HG03108 (cell line): Measurements from ENCODE around the gene GALNT3.
A peak's percentile ranks its signal among the peaks of the same experiment; 100 is the strongest.

Source experiments
- ATAC-seq: cut with Tn5 transposase; IDR thresholded peaks from one replicate; pipeline ENCODE4 v1.9.1; 2021; ENCODE audit warnings: moderate library complexity; ENCODE audit not compliant: unreplicated experiment

Gene GALNT3

DNA sequence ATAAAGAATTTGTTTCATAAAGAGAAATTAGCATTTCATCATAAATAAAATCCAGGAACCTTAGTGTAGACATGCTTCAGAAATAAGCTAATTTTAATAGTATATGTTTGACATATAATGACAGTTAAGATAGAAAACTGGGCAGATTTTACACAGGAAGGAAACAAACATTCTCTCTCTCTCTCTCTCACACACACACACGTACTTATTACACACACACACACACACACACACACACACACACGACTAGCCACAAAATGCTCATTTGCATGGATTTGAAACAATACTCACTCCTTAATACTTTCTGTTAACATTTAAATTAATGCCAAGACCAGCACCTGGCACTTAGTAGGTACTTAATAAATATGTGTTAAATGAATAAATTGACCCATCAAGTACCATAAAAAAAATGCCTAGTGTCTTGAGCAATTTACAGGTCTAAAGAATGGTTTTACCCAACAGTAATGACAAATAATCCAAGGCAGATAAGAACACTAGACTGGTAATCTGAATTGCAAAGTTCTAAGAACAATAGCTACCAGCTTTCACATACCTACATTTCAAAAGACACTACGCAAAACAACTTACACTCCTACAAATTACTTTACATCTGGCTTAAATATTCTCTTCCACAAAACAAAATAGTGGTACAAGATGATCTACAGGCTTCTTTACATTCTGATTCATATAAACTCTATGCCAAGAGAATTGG lies 2.9 kb upstream of the GALNT3 start:
- no peak for ATAC-seq

DNA sequence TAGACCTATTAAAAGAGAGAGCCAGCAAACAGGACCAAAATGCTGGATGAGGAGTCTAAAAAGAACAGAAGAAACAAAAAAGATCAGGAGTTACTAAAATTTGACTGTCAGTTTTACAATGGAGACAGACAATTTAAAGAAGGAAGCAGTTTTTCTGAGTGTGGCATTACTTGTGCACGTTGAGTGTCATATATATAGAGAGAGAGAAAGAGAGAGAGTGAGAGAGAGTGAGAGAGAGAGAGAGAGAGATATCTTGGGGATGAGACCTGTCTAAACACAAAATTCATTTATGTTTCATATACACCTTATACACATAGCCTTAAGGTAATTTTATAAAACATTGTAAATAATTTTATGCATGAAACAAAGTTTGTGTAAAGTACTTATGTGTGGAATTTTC lies 2.1 kb upstream of the GALNT3 start:
- no peak for ATAC-seq

DNA sequence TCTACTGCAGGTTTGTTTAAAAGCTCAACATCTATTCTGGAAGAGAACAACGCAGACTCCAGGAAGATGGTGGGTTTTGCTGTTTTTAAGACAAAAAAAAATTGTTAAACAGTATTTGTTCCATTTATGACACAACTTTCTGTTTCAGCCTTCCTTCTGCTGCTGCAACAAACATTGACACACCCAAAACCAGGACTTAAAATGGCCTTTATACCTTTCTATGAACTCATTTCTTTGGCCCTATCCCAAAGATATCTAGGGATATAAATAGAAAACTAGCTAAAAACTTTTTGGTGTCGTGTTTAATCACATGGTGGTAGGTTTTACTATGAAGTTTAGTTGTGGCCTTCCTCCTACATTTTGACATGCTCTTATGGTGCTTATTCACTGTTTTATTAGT lies 964 bp upstream of the GALNT3 start:
- peak; percentile 23 for ATAC-seq

GRCh38 chr2:165794536-165794928 lies 485 bp upstream of the GALNT3 start:
- ATAC-seq, result peak; percentile 98

DNA sequence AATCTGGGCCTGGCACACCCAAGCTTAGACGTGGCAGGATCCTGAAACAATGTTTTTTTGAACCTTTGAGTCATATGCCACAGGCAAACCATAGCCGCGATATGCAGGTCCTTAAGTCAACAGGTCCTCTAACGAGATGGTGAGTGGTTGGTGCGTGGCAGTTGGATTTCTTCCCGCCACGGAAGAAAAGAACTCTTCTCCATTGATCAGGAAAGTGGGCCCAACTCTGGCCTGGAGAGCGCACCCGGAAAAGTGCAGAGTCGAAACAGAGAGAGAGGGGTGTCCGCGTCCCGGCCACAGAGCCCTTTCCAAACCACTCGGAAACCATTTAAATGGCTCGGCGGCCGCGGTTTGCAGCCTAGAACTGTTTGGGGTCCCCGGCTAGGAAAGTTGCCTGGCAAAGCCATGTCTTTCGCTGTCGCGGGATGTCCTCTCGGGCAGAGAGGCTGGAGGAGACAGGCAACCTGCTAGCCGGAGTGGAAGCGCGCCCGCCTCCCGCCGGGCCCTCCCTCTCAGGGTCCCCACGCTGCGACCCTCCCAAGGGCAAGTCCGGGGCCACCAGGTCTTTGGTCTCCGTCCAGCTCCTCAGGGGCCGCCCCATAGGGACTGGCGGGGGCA lies 777 bp downstream of the GALNT3 start:
- ATAC-seq, result no peak

- no peak for ATAC-seq
Measured at GRCh38 chr2:165792104-165792454, 2.0 kb downstream of the GALNT3 start.

GRCh38 chr2:165791421-165792103 lies 2.5 kb downstream of the GALNT3 start:
- no peak for ATAC-seq

- ATAC-seq, result no peak
Measured at GRCh38 chr2:165790466-165790865, 3.6 kb downstream of the GALNT3 start.

- no peak for ATAC-seq
Measured at GRCh38 chr2:165787334-165787733, 6.7 kb downstream of the GALNT3 start.

DNA sequence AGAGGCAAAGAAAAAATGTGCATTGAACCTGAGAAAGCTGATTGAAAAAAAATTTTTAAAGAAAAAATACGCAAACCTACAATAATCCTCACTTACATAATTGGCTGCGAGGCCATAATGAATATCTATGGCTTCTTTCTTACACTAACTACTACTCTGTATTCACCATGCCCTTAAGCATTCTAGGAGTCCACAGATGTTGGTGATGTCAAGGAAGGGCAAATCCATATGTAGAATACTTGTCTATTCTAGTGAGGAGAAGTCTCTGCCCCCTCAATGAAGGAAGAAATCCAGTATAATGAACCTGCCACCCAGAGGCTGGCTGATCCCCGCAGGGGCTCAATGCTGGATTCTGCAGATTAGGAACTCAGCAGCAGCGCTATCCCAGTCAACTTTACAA lies 14.3 kb downstream of the GALNT3 start:
- ATAC-seq, result no peak

DNA sequence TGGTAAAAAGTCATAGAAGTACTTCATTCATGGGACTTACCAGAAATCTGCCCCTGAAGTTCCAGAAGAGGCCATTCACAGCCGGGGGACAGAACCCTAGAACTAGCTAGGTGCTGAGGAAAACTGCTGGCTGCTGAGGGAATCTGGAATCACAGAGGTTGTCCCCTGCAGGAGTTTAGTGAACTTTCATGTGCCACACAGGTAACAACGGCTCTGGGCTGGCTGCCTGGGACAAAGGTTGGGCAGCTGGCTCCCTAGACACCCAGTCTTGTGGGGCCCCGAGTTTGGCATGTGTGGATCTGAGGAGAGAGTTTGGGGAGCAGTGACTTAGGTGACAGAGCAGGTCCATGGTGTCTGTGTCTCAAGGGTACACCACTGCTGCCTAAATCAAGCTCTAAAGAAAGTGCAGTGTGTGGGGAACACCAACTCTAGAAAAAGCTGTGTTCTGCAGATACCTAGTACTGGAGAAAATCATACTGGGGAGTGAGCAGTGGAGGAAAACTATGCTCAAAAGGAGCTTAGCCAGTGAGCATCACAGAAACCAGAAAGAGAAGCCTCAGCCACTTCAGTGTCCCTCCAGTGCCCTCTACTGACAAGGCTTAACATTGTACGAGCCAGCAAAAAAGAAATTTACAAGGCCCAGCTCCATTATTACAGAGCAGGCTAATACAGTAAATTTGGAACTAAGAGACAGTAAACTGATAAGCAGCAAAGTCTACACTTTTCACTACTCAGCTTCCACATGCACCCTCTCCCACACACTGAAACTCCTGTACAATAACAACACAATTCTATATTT lies 15.2 kb downstream of the GALNT3 start:
- no peak for ATAC-seq

GRCh38 chr2:165778187-165778556 lies 15.9 kb downstream of the GALNT3 start:
- ATAC-seq, result no peak

DNA sequence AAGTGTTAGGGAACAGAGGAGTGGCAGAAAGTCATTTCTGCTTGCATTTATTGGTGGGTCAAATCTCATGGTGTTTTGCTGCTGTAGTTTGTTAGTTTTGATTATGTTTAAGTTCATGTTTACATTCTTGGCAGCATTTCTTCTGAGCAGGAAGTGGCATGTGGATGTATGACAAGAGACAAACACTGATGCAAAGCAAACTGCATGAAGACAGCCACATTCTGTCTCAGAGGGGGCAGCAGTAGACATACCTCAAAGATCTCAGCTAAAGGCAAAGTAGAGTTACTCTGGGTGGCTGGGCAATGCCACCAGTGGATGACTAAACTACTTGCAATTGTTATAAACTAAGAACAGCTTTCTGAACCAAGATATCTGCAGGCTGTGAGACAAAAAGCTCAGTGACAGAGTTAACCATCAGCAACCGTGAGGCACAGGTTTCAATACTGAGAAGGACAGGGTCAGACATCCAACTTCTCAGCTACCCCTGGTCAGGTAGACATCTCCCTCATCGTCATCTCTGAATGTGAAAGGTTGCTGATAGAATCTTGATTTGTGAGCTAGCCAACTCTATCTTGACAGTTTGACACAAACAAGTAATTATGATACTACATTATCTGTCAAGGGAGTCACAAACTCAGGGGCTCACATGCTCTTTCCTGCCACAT lies 16.4 kb downstream of the GALNT3 start:
- no peak for ATAC-seq

DNA sequence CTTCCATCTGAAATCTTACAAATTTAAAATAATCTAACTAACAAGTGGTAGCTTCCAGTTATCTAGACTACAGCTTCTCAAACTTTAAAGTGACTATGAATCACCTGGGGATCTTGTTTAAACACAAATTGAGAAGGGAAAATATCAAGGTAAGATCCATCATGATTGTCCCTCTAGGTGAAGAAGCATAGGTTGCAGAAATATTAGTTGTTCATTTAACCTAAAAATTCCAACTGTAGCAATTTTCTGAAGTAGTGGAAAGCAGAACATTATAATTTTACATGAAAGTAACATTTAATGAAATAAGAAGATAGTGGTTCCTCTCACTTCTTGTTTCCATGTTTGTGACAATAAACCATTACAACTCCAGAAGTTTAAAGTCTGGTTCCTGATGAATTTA lies 17.3 kb downstream of the GALNT3 start:
- no peak for ATAC-seq

GRCh38 chr2:165776013-165776412 lies 18.0 kb downstream of the GALNT3 start:
- ATAC-seq, result no peak

DNA sequence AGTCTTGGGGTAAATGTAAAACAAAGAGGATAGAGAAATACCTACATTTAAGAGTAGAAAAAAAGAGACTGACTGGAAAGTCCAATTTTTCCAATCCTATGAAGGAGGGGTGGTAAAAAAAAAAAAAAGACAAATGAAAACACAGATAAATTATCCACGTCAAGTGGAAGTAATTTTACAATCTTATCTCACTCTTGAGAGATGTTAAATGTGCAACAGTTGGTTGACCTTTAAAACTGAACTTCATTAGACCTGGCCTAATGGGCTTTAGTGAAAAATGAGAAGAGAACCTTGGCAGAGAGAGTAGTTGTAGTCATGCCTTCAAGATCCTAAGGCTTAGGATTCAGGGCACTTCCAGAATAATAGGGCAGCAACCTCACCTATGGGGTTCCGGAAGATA lies 20.4 kb downstream of the GALNT3 start:
- no peak for ATAC-seq

GRCh38 chr2:165772183-165772582 lies 21.9 kb downstream of the GALNT3 start:
- ATAC-seq, result no peak

DNA sequence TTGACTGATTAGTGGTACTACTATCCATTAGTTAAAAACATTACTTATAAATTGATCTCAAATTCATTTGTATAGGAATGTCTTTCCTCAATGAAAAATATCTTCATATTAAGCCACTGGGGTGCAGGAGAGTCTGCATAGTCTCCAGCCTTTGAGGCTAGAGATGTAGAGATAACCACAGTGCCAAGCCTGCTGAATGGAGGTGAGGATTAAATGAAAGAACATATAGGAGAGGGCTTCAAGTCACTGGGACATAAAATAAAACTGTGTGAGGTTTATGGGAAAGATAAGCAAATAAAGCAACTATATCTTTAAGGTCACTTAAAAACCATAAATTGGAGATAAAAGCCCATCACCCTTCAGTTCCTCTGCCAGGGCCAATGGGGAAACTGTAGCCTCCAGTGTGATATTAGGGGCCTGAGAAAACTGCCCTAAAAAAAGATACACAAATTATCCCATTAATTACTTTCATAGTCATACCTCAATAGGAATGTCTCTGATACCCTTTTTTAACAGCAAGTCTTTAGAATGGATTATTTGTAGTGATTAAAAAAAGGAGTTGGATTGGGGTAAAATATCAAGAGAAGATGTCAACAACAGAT lies 27.6 kb downstream of the GALNT3 start:
- ATAC-seq, result no peak

GRCh38 chr2:165762723-165763122 lies 31.3 kb downstream of the GALNT3 start:
- ATAC-seq, result no peak

- no peak for ATAC-seq
Measured at GRCh38 chr2:165757906-165758675, 36.0 kb downstream of the GALNT3 start.
